GM23338 (cell line): Measurements from ENCODE around the gene ADGRL1. TPM values are rescaled to one million over a fixed set of nuclear protein-coding genes. Genes with fewer than 3 reads are reported as not detected.

ENCODE experiments used
- ATAC-seq: fragments of 200-7000 bp; cut with Tn5 transposase; 3 replicates; pipeline ENCODE4 v1.9.1; 2020
- DNase-seq: peaks from one replicate; pipeline ENCODE4 v3.0.0-alpha.2; 2015; ENCODE audit warnings: low spot score
- H2AFZ ChIP-seq: fragments of 200-600 bp; sonication (generic); 2 replicates; pipeline ENCODE4 v1.8.0; 2016; ENCODE audit warnings: antibody characterized with exemption, mild to moderate bottlenecking, moderate library complexity
- H3F3A ChIP-seq: fragments of 200-600 bp; sonication (generic); replicated peaks from 2 replicates; pipeline ENCODE4 v1.8.0; 2017; ENCODE audit warnings: antibody characterized with exemption, mixed run types, low read depth
- H3K27ac ChIP-seq: fragments of 200-600 bp; sonication (generic); 2 replicates; pipeline ENCODE4 v1.6.1; 2016; ENCODE audit warnings: low read depth
- H3K27me3 ChIP-seq: fragments of 200-600 bp; sonication (generic); 2 replicates; pipeline ENCODE4 v1.8.0; 2016; ENCODE audit warnings: mild to moderate bottlenecking, mixed run types, moderate library complexity; ENCODE audit not compliant: insufficient read depth
- H3K36me3 ChIP-seq: fragments of 200-600 bp; sonication (generic); 2 replicates; pipeline ENCODE4 v1.8.0; 2016; ENCODE audit warnings: mild to moderate bottlenecking; ENCODE audit not compliant: insufficient read depth
- H3K4me1 ChIP-seq: fragments of 200-600 bp; sonication (generic); 2 replicates; pipeline ENCODE4 v1.8.0; 2016; ENCODE audit warnings: mild to moderate bottlenecking, moderate library complexity; ENCODE audit not compliant: insufficient read depth
- H3K4me2 ChIP-seq: fragments of 200-600 bp; sonication (generic); 2 replicates; pipeline ENCODE4 v1.7.1; 2017; ENCODE audit warnings: mixed run types
- H3K4me3 ChIP-seq: fragments of 200-600 bp; sonication (generic); 2 replicates; pipeline ENCODE4 v1.6.1; 2016; ENCODE audit warnings: mixed run types
- H3K79me2 ChIP-seq: fragments of 200-600 bp; sonication (generic); replicated peaks from 2 replicates; pipeline ENCODE4 v1.8.0; 2017; ENCODE audit warnings: mild to moderate bottlenecking; ENCODE audit not compliant: insufficient read depth
- H3K9me2 ChIP-seq: fragments of 200-600 bp; sonication (generic); 2 replicates; pipeline ENCODE4 v1.8.0; 2017; ENCODE audit not compliant: insufficient read depth
- H4K20me1 ChIP-seq: fragments of 200-600 bp; sonication (generic); replicated peaks from 2 replicates; pipeline ENCODE4 v1.8.0; 2017; ENCODE audit warnings: mild to moderate bottlenecking; ENCODE audit not compliant: insufficient read depth
- H3K27ac Mint-ChIP-seq: 2 replicates; pipeline ENCODE4 v1.8.0; 2020; ENCODE audit warnings: inconsistent platforms, mild to moderate bottlenecking, moderate library complexity, mixed read lengths
- H3K27me3 Mint-ChIP-seq: 3 replicates; pipeline ENCODE4 v1.8.0; 2022; ENCODE audit warnings: low read depth, mild to moderate bottlenecking, moderate library complexity, mixed read lengths, inconsistent platforms; ENCODE audit not compliant: insufficient read depth, poor library complexity
- H3K36me3 Mint-ChIP-seq: 3 replicates; pipeline ENCODE4 v1.8.0; 2021; ENCODE audit warnings: low read depth, mild to moderate bottlenecking, inconsistent platforms, moderate library complexity, mixed read lengths
- H3K4me1 Mint-ChIP-seq: 3 replicates; pipeline ENCODE4 v1.8.0; 2020; ENCODE audit warnings: mild to moderate bottlenecking, inconsistent platforms, mixed read lengths
- H3K4me3 Mint-ChIP-seq: 3 replicates; pipeline ENCODE4 v1.8.0; 2021; ENCODE audit warnings: moderate library complexity, mild to moderate bottlenecking, inconsistent platforms, mixed read lengths
- H3K9me3 Mint-ChIP-seq: 3 replicates; pipeline ENCODE4 v1.8.0; 2020; ENCODE audit warnings: moderate library complexity, mild to moderate bottlenecking, inconsistent platforms, mixed read lengths
- CREB1 ChIP-seq: fragments of 250-450 bp; sonication (Bioruptor Pico); IDR thresholded peaks from 2 replicates; pipeline ENCODE4 v1.5.0; 2020; ENCODE audit warnings: low read depth, mild to moderate bottlenecking, moderate library complexity
- JUNB ChIP-seq: IDR thresholded peaks from one replicate; pipeline ENCODE4 v1.6.1; 2016; ENCODE audit warnings: antibody characterized with exemption; ENCODE audit not compliant: unreplicated experiment
- NANOG ChIP-seq: IDR thresholded peaks from 2 replicates; pipeline ENCODE4 v1.6.1; 2016; ENCODE audit warnings: antibody characterized with exemption, borderline replicate concordance
- POLR2AphosphoS5 ChIP-seq: IDR thresholded peaks from 2 replicates; pipeline ENCODE4 v1.6.1; 2016; ENCODE audit warnings: antibody characterized with exemption, low read depth
- polyA plus RNA-seq: library from polyadenylated mRNA; unstranded; fragments of >200 nt; fragmentation: Nextera tagmentation; extraction: Ambion mirVana; gene quantifications from 2 replicates; pipeline ENCODE4 v1.2.1, GENCODE V29; 2016
- total RNA-seq: library from RNA; depleted of rRNA; stranded (reverse); fragments of >200 nt; shearing (Covaris generic); gene quantifications from 2 replicates; pipeline ENCODE4 v1.2.3, GENCODE V29; 2014
- TF ChIP-seq, protein P1 (sequence below), 2 experiments: fragments of 200-600 bp in 1 of 2; sonication (generic) in 1 of 2; conservative IDR thresholded peaks; 2 replicates each; pipeline versions ENCODE4 v1.5.1 to v1.6.1; 2016 to 2017; ENCODE audit warnings: antibody characterized with exemption in 2 of 2, low read depth in 2 of 2, mild to moderate bottlenecking in 2 of 2, moderate library complexity in 1 of 2

Gene ADGRL1
- total and polyA plus RNA-seq, 2 experiments from 2014 or later: 20.6 to 100 TPM

DNA sequence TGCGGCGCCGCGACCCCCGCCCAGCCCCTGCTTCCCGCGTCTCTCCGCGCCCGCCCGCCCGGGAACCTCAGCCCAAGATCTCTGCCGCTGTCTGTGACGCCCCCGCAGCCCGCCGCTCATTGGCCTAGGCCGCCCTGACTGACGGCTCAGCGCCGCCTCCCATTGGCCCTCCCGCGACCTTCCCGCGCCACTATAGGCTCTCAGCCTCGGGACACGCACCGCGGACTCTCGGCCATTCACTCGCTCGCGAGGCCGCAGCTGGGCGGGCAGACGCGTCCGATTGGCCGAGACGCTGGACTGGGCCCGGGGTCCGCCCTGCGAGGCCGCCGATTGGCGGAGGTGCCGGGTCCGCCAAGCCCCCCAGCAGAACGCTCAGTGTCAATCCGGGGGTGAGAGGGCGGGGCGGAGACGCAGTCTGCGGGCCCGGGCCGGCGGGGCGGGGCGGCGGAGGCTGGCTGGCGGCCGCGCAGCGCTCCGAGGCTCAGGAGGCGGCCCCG lies 88.3 kb downstream of the ADGRL1 start, which contains the start of gene PRKACA:
PRKACA (minus strand) TSS at position 95 of the 497 bp plus-strand sequence. CDS start 215 bp downstream, outside the sequence.
- peak within 1 kb of the TSS; percentile 84 for H3K4me3 Mint-ChIP-seq
- DNase-seq (peak; percentile 99), ATAC-seq (peak; percentile 93)
- 0 out of 2 replicates have a peak within 1 kb of the TSS, but pooled peaks have one; percentile 72 for H2AFZ ChIP-seq
- peaks cover 37% of the 10 kb centered on the region for H3K4me1 ChIP-seq
- H3K4me1 Mint-ChIP-seq: peaks cover 34% of the 10 kb centered on the region
- H3K27me3 Mint-ChIP-seq: peaks cover 14% of the 10 kb centered on the region
- H3F3A ChIP-seq: peaks cover 26% of the 10 kb centered on the region
- H3K27ac Mint-ChIP-seq: peak within 1 kb of the TSS; percentile 84
- H3K36me3 Mint-ChIP-seq: peaks cover 20% of the 10 kb centered on the region
- no peaks in the 10 kb centered on the region; the same call in 2 of the 3 replicates for H3K9me3 Mint-ChIP-seq
- peak within 1 kb of the TSS; percentile 79 for H3K4me3 ChIP-seq
- H4K20me1 ChIP-seq: peaks cover 14% of the 10 kb centered on the region
- H3K9me2 ChIP-seq: no peaks in the 10 kb centered on the region
- H3K27me3 ChIP-seq: no peaks in the 10 kb centered on the region
- H3K36me3 ChIP-seq: no peaks in the 10 kb centered on the region; the same call in 1 of the 2 replicates
- H3K79me2 ChIP-seq: peaks cover 17% of the 10 kb centered on the region
- H3K27ac ChIP-seq: peak within 1 kb of the TSS; percentile 88
- H3K4me2 ChIP-seq: peak within 1 kb of the TSS; percentile 92
- TF ChIP-seq, protein P1, sequence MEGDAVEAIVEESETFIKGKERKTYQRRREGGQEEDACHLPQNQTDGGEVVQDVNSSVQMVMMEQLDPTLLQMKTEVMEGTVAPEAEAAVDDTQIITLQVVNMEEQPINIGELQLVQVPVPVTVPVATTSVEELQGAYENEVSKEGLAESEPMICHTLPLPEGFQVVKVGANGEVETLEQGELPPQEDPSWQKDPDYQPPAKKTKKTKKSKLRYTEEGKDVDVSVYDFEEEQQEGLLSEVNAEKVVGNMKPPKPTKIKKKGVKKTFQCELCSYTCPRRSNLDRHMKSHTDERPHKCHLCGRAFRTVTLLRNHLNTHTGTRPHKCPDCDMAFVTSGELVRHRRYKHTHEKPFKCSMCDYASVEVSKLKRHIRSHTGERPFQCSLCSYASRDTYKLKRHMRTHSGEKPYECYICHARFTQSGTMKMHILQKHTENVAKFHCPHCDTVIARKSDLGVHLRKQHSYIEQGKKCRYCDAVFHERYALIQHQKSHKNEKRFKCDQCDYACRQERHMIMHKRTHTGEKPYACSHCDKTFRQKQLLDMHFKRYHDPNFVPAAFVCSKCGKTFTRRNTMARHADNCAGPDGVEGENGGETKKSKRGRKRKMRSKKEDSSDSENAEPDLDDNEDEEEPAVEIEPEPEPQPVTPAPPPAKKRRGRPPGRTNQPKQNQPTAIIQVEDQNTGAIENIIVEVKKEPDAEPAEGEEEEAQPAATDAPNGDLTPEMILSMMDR (conservative IDR thresholded peaks at IDR 0.05; ENCODE audit: low read depth in 2 of 2): no peak
- TF ChIP-seq CREB1 (peak; percentile 89), POLR2AphosphoS5 (peak; percentile 65)

DNA sequence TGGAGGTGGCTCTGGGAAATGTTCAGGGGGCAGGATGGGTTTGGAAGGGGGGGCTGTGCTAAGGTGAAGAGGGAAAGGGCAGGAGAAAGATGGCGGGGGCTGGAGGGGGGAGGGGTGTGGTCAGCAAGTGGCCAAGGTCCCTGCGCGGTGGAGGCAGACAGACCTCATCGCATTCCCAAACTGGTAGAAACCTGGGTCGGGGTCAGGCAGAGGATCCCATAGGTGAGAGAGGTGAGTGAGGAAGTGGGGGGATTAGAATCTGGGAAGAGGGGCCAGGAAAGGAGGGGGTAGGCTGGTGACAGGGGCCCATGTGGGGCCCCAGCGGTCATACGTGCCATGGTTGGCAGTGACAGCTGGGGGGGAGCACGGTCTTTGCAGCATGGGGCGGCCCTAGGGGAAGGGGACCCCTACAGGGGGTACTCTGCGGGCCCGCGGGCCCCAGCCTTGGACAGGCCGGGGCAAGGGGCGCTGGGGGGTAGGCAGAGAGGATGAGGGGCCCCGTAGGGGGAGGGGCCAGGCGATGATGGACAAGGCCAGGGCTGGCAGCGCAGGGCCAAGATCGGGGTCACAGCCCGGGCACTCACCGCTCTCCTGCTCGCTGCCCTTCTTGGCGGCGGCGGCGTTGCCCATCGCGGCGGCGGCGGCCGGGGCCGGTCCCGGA lies 88.9 kb downstream of the ADGRL1 start:
- Histone ChIP-seq H3F3A (peaks cover 29% of the 10 kb centered on the region), H3K4me3 (peak overlapping the region; percentile 79), H3K79me2 (peaks cover 17% of the 10 kb centered on the region), H4K20me1 (peaks cover 14% of the 10 kb centered on the region), H3K36me3 (no peaks in the 10 kb centered on the region; the same call in 1 of the 2 replicates), H2AFZ (no peak overlapping the region), H3K4me2 (peak overlapping the region; percentile 92), H3K27ac (no peak overlapping the region), H3K27me3 (no peaks in the 10 kb centered on the region), H3K4me1 (peaks cover 44% of the 10 kb centered on the region), H3K9me2 (no peaks in the 10 kb centered on the region)
- TF ChIP-seq NANOG (no peak), JUNB (no peak)
- TF ChIP-seq, protein P1 (conservative IDR thresholded peaks at IDR 0.05; ENCODE audit: low read depth in 2 of 2): no peak
- peak overlapping the region; percentile 82 for H3K4me3 Mint-ChIP-seq
- peaks cover 12% of the 10 kb centered on the region for H3K27me3 Mint-ChIP-seq
- peaks cover 40% of the 10 kb centered on the region for H3K4me1 Mint-ChIP-seq
- peak; percentile 51 for DNase-seq
- H3K27ac Mint-ChIP-seq: no peak overlapping the region
- peaks cover 16% of the 10 kb centered on the region for H3K36me3 Mint-ChIP-seq
- H3K9me3 Mint-ChIP-seq: no peaks in the 10 kb centered on the region; the same call in 2 of the 3 replicates
- no peak for ATAC-seq
